ENCODE data around the gene ABCB9.
"Not testable (repeated sequence)": the region's sequence is repeated elsewhere in the genome, so short reads cannot be mapped to it uniquely, and the experiment has no call there.

ABCB9 gene

GRCh38 chr12:122965851-122966742 lies at the start of gene ABCB9:
ABCB9 (minus strand) TSS chr12:122966463; CDS start chr12:122960235, 6,228 bp downstream.
- DNase-seq = peak; percentile 93 to 95

DNA sequence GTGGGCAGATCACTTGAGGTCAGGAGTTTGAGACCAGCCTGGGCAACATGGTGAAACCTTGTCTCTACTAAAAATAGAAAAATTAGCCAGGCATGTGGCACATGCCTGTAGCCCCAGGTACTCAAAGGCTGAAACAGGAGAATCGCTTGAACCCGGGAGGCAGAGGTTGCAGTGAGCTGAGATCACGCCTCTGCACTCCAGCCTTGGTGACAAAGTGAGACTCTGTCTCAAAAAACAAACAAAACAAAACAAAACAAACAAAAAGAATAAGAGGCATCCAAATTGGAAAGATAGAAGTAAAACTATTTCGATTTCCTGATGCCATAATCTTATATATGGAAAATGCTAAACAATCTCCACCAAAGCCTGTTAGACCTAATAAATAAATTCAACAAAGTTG lies 48.2 kb upstream of the ABCB9 start:
- DNase-seq = not testable (repeated sequence)

GRCh38 chr12:123013185-123014095 lies 47.2 kb upstream of the ABCB9 start:
- DNase-seq = no peak

GRCh38 chr12:123011701-123012100 lies 45.4 kb upstream of the ABCB9 start:
- DNase-seq = no peak

DNA sequence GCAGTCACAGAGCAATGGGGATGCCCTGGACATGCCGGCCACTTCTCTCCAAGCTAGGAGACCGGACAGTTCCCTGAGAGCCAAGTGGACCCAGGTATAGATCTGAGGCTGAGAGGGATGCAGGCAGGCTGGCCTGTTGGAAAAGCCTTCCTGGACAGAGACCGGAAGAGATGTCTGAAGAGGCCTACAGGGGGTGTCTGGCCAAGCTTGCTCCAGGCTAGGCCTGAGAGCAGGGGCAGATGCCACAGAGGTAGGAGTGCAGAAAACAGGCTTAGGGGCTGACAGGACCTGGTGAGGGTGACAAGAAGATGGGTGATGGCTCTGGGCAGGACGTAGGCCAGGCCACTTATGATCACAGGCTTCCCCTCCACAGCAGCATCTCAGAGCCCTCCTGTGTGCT lies 44.4 kb upstream of the ABCB9 start:
- no peak for DNase-seq

DNA sequence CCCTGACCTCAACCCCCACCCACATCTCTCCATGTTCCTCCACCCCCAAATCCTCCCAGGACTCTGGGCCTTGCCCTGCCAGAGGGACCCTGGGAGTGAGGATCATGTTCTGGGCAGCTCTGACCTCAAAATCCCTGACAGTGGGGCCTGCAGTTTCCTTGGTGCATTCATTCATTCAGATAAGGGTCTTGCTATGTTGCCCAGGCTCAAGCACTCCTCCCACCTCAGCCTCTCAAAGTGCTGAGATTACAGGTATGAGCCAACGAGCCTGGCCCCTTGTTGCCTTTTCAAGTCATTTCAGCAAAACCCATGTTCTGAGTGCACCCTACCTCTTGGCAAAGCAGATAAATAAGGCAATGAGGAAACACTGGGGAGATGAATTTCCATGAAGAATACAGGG lies 43.8 kb upstream of the ABCB9 start:
- no peak for DNase-seq

DNA sequence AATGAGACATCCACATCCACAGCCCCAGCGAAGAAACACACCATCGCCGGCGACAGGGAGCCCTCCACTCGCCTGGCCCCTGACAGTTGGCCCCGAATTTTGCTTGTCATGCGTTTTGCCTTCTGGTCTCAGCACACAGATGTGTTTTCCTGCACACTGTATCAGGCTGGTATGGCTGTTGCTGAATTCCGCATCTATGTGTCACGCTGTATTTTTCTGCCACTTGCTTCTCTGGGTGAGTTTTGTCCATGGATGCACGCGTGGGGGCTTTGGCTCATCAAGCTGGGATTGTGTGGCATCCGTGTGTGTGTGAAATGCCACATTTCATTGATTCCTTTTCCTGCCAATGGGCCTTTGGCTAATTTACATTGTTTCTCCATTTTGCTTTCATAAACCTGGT lies 40.7 kb upstream of the ABCB9 start:
- no peak for DNase-seq

GRCh38 chr12:123005081-123005626 lies 38.9 kb upstream of the ABCB9 start:
- DNase-seq = no peak

GRCh38 chr12:123004287-123004686 lies 38.0 kb upstream of the ABCB9 start:
- DNase-seq = no peak

DNA sequence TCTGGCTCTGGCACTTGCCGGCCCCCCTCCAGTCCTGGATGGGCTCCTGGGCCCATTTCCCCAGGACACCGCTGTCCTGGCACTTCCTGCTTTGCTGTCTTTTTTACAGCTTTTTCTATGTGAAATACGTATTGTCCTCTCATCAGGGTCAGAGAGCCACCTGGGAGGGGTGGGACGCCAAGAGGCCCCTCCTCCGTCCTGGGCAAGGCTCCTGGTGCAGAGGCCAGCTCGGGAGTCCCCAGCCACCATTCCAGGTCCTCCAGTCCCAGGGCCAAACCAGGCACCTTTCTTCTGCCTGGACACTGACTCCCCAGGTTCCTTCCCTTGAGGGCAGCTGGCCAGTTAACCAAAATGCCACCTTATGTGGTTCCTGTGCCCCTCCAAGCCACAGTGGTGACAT lies 37.0 kb upstream of the ABCB9 start:
- DNase-seq = no peak

- no peak for DNase-seq
Observed at GRCh38 chr12:123001464-123001863, 35.2 kb upstream of the ABCB9 start.

DNA sequence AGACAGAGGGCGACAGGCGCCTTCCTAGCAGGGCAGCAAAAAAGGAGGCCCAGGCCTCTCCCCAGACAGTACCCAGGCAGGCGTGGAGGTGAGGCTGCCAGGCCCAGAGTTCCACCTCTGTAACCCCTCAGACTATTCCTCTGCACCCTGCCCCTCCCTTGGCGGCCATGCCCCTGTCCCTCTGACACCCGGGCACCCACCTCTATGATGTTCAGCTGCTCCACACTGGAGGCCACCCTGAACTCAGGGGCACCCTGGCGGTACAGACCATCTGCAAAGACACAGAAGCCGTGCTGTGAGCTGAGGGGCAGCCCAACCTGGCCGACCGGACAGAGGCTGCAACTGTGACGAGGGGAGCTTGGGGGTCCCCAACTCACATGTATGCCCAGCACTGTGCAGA lies 34.3 kb upstream of the ABCB9 start:
- DNase-seq = no peak

DNA sequence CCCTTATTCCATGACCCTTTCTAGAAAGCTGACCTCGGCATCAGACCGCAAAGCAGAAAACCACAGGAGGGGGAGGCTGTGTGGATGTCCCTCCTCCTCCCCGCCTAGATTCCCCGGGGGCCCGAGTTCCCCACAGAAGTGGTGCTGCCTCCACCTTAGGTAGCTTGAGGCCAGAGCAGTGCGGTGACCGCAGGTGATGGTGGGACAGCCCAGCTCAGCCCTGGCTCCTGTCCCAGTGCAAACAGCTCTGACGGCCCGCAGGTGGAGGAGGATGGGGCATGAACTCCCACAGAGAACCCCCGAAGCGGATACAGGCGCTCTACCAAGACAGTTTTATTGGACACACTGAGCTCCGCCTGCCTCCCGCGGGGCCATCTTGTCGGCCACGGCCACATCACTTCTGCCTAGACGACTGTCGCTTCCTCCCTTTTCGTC lies 33.7 kb upstream of the ABCB9 start:
- no peak for DNase-seq

- no peak for DNase-seq
Observed at GRCh38 chr12:122999196-122999946, 33.1 kb upstream of the ABCB9 start.

DNA sequence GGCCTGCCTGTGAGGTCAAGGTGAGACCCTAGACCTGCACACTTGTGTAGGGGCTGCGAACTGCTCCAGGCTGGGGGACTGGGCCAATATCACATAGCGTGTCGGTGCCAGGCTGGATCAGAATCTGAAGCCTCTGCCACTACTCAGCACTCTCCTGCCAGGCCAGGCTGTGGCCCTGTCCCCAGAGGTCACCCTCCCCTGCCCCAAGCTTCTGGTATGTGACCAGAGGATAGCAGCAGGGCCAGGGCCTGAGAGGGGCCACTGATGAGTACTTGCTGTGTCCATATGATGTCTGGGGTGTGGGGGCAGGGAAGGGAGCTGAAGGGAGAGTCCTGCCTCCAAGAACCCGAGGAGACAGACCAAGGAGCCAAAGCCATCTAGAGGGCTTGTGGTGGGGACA lies 32.1 kb upstream of the ABCB9 start:
- no peak for DNase-seq

DNA sequence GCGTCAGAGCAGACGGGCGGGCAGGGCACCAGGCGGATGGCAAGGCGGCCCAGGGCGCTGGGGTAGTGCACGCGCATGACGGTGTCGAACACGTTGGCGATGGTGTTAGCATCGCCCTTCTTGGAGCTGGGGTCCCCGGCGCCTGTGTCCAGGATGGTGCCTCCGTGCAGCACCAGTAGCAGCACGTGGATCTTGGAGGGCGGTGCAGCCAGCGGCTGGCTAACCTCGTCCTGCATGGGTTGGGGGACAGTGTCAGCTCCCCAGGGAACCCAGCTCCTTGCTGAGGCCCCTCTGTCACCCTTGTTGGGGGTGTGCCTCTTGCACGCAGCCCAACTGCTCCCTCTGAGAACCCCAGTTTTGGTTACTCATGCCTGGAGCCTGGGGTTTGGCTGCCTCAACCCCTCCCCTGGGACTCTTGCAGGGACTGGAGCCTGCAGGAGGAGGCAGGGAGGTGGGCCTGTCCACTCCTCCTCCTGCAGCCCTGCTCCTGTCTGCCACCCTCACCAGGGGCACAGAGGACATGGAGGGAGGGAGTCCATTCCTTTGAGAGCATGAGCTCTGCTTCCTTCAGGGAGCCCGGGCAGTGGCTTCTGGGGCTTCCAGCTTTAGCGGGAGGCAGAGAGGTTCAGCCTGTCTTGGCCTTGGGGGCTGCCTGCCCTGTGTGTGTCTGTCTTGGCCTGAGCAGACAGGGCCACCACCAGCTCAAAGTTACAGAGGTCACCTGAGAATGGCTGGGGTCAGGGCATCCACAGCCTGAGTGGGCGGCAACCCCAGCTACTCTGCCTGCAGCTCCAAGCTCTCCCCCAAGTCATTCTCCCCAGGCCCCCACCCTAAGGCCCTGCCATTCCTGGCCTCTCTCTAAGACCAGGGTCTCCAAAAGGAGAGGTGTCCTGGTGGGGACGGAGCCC lies 31.3 kb upstream of the ABCB9 start:
- no peak for DNase-seq

DNA sequence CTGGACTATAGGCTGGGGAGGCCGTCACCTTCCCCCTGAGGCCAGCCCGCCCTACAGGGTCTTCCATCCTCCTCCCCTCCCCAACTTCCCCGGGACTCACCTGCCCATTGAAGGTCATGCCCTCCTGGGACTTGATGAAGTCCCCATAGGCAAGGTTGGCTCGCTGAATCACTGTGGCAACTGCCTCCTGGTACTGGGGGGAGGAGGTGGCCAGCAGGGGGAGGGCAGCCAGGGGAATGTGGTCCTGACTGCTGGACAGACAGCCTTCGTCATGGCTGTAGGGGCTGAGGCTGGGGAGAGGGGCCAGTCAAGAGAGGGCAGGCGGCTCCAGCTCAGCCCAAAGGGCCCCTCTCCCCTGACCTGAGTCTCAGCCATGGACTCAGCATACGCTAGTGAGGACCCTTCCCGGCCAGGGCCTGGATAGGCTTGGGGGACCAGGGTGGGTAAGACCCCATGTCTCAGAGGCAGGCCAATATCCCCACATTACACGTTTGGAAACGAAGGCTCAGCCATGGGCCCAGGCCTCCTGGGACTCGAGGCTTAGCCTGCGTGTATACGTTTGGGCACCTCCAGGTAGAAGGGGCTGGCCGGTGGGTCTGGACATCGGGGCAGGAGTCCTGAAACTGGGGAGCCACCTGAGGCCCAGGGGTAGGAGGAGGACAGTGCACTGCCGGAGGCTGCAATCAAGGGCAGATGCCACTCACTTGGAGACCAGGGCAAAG lies 30.5 kb upstream of the ABCB9 start:
- DNase-seq = no peak

- DNase-seq = no peak
Observed at GRCh38 chr12:122996188-122996601, 29.9 kb upstream of the ABCB9 start.

DNA sequence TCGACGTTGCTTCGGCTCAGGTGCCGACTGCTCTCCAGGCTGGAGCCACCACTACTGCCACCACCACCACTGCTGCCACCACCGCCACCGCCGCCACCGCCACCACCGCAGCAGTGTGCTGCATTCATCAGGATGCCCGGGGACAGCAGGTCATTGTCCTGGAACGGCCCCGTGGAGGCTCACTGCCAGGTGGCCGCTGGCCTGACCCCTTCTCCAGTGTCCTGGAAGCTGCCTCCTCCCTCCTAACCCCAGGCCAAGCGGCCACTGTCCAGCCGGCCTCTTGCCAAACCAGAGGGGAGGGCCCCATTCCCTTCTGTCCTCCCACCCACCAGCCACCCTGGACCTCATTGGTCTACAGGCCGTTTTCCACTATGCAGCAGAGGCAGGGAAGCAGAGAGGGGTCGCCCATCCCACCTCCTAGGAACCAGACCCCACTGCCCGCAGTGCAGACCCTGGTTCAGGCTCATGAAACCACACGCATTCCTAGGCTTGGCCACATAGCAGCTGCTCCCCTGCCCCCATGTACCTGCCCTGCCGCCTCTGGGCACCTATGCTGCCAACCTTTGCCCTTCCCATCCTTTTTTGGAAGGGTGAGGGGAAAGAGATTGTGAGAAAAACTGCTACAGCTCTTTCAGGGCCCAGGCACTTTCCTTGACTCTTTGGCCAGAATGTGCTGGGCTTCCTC lies 29.4 kb upstream of the ABCB9 start:
- no peak for DNase-seq
